ENCODE data around the gene NKD1.

- TF ChIP-seq REST (IDR thresholded peaks at IDR 0.05; ENCODE audit: insufficient read depth in 1 of 2, low read depth in 2 of 2, low read length in 2 of 2) (no peak), TAF1 (IDR thresholded peaks at IDR 0.05; ENCODE audit: borderline replicate concordance, insufficient read depth, low read length) (no peak), POLR2AphosphoS5 (IDR thresholded peaks at IDR 0.05; ENCODE audit: low read depth, low read length) (no peak)
Measured at GRCh38 chr16:50622643-50623369, 74.6 kb downstream of the NKD1 start.
